SK-N-SH treated with all-trans-retinoic acid at 6 μM for 48 hours (cell line): ENCODE results near the gene ASCL5.

Experiments used
- ATAC-seq: fragments of 200-7000 bp; cut with Tn5 transposase; 3 replicates; pipeline ENCODE4 v1.9.1; 2020; ENCODE audit warnings: mild to moderate bottlenecking, moderate library complexity
- ARNTL ChIP-seq: fragments of 450-650 bp; formaldehyde crosslinking; IDR thresholded peaks from 2 replicates; pipeline ENCODE4 v1.5.0; 2020; ENCODE audit warnings: low read depth, mild to moderate bottlenecking, moderate library complexity, borderline replicate concordance
- BACH2 ChIP-seq: fragments of 250-450 bp; sonication (Bioruptor Pico); IDR thresholded peaks from 2 replicates; pipeline ENCODE4 v1.9.0; 2021; ENCODE audit warnings: mild to moderate bottlenecking, borderline replicate concordance
- CSDC2 ChIP-seq: fragments of 250-450 bp; sonication (Bioruptor Pico); IDR thresholded peaks from 2 replicates; pipeline ENCODE4 v1.5.0; 2020; ENCODE audit warnings: mild to moderate bottlenecking, moderate library complexity
- ESRRG ChIP-seq: fragments of 250-450 bp; sonication (Bioruptor Pico); IDR thresholded peaks from 2 replicates; pipeline ENCODE4 v1.6.1; 2021; ENCODE audit warnings: mild to moderate bottlenecking
- GLIS3 ChIP-seq: fragments of 250-450 bp; sonication (Bioruptor Pico); IDR thresholded peaks from 2 replicates; pipeline ENCODE4 v1.5.0; 2020; ENCODE audit warnings: mild to moderate bottlenecking, moderate library complexity
- ISL1 ChIP-seq: fragments of 250-450 bp; sonication (Bioruptor Pico); IDR thresholded peaks from 2 replicates; pipeline ENCODE4 v2.1.2; 2022; ENCODE audit warnings: mild to moderate bottlenecking, moderate library complexity
- OSR1 ChIP-seq: fragments of 250-450 bp; sonication (Bioruptor Pico); IDR thresholded peaks from 2 replicates; pipeline ENCODE4 v1.8.0; 2022; ENCODE audit warnings: moderate library complexity, mild to moderate bottlenecking, inconsistent platforms
- PPARA ChIP-seq: fragments of 250-450 bp; sonication (Bioruptor Pico); IDR thresholded peaks from 2 replicates; pipeline ENCODE4 v1.5.0; 2020; ENCODE audit warnings: mild to moderate bottlenecking, borderline replicate concordance
- RARB ChIP-seq: fragments of 250-450 bp; sonication (Bioruptor Pico); IDR thresholded peaks from 2 replicates; pipeline ENCODE4 v1.8.0; 2021; ENCODE audit warnings: mild to moderate bottlenecking, moderate library complexity
- SNAI2 ChIP-seq: fragments of 250-450 bp; sonication (Bioruptor Pico); IDR thresholded peaks from 2 replicates; pipeline ENCODE4 v1.5.0; 2020; ENCODE audit warnings: mild to moderate bottlenecking, moderate library complexity
- TCF4 ChIP-seq: fragments of 250-450 bp; sonication (Bioruptor Pico); IDR thresholded peaks from 2 replicates; pipeline ENCODE4 v1.8.0; 2021; ENCODE audit warnings: mild to moderate bottlenecking, moderate library complexity, borderline replicate concordance
- TOX ChIP-seq: fragments of 250-450 bp; sonication (Bioruptor Pico); IDR thresholded peaks from 2 replicates; pipeline ENCODE4 v1.8.0; 2021; ENCODE audit warnings: mild to moderate bottlenecking, moderate library complexity, borderline replicate concordance
- ZC3H10 ChIP-seq: fragments of 250-450 bp; sonication (Bioruptor Pico); IDR thresholded peaks from 2 replicates; pipeline ENCODE4 v1.5.1; 2021; ENCODE audit warnings: mild to moderate bottlenecking, moderate library complexity
- ZFP3 ChIP-seq: fragments of 250-450 bp; sonication (Bioruptor Pico); IDR thresholded peaks from 2 replicates; pipeline ENCODE4 v1.5.0; 2020; ENCODE audit warnings: mild to moderate bottlenecking, moderate library complexity
- ZNF565 ChIP-seq: fragments of 450-650 bp; formaldehyde crosslinking; conservative IDR thresholded peaks from 2 replicates; pipeline ENCODE4 v1.5.0; 2020; ENCODE audit warnings: low read depth, mild to moderate bottlenecking, moderate library complexity
- ZNF70 ChIP-seq: fragments of 450-650 bp; formaldehyde crosslinking; IDR thresholded peaks from 2 replicates; pipeline ENCODE4 v1.5.0; 2020; ENCODE audit warnings: mild to moderate bottlenecking, moderate library complexity
- ZNF8 ChIP-seq: fragments of 450-650 bp; formaldehyde crosslinking; IDR thresholded peaks from 2 replicates; pipeline ENCODE4 v1.5.0; 2020; ENCODE audit warnings: mild to moderate bottlenecking, moderate library complexity
- TF ChIP-seq, protein P1 (sequence below): fragments of 250-450 bp; sonication (Bioruptor Pico); IDR thresholded peaks from 2 replicates; pipeline ENCODE4 v1.5.1; 2021; ENCODE audit warnings: mild to moderate bottlenecking, moderate library complexity
- TF ChIP-seq, protein P2 (sequence below): fragments of 250-450 bp; sonication (Bioruptor Pico); IDR thresholded peaks from 2 replicates; pipeline ENCODE4 v1.5.1; 2020; ENCODE audit warnings: low read depth, mild to moderate bottlenecking, moderate library complexity
- TF ChIP-seq, protein P3 (sequence below): fragments of 250-450 bp; sonication (Bioruptor Pico); IDR thresholded peaks from 2 replicates; pipeline ENCODE4 v1.5.0; 2020; ENCODE audit warnings: mild to moderate bottlenecking, moderate library complexity
- TF ChIP-seq, protein P4 (sequence below): fragments of 250-450 bp; sonication (Bioruptor Pico); IDR thresholded peaks from 2 replicates; pipeline ENCODE4 v1.8.0; 2020; ENCODE audit warnings: mild to moderate bottlenecking, moderate library complexity, borderline replicate concordance

The ASCL5 gene

DNA sequence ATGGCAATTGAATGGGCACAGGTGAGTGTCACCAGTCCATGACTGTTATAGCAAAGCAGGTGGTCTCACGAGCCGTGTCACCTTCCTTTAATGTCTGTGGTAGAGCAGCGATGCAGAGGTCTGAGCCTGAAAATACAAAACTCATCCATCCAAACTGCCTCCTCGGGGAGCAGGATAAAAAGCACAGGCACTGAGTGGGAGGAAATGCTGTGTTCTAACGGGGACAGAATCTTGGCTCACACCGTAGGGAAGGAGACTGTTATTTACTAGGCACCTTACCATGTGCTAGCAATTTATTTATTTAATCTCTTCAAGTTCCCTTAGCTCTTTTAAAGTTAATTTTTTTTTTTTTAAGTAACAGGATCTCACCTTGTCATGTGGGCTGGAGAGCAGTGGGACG, 1.2 kb downstream of the ASCL5 start:
- TF ChIP-seq ZNF8 (CRISPR knock-in tag) (no peak), ZNF565 (CRISPR knock-in tag) (no peak), GLIS3 (no peak), SNAI2 (CRISPR knock-in tag) (no peak), ARNTL (CRISPR knock-in tag) (no peak), TCF4 (no peak), ZFP3 (no peak), CSDC2 (CRISPR knock-in tag) (no peak), PPARA (CRISPR knock-in tag) (no peak), ZC3H10 (CRISPR knock-in tag) (no peak), BACH2 (CRISPR knock-in tag) (no peak)
- TF ChIP-seq, protein P1, sequence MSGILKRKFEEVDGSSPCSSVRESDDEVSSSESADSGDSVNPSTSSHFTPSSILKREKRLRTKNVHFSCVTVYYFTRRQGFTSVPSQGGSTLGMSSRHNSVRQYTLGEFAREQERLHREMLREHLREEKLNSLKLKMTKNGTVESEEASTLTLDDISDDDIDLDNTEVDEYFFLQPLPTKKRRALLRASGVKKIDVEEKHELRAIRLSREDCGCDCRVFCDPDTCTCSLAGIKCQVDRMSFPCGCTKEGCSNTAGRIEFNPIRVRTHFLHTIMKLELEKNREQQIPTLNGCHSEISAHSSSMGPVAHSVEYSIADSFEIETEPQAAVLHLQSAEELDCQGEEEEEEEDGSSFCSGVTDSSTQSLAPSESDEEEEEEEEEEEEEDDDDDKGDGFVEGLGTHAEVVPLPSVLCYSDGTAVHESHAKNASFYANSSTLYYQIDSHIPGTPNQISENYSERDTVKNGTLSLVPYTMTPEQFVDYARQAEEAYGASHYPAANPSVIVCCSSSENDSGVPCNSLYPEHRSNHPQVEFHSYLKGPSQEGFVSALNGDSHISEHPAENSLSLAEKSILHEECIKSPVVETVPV, result no peak
- TF ChIP-seq, protein P2, sequence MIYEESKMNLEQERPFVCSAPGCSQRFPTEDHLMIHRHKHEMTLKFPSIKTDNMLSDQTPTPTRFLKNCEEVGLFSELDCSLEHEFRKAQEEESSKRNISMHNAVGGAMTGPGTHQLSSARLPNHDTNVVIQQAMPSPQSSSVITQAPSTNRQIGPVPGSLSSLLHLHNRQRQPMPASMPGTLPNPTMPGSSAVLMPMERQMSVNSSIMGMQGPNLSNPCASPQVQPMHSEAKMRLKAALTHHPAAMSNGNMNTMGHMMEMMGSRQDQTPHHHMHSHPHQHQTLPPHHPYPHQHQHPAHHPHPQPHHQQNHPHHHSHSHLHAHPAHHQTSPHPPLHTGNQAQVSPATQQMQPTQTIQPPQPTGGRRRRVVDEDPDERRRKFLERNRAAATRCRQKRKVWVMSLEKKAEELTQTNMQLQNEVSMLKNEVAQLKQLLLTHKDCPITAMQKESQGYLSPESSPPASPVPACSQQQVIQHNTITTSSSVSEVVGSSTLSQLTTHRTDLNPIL (CRISPR knock-in tag), result no peak
- TF ChIP-seq, protein P3, sequence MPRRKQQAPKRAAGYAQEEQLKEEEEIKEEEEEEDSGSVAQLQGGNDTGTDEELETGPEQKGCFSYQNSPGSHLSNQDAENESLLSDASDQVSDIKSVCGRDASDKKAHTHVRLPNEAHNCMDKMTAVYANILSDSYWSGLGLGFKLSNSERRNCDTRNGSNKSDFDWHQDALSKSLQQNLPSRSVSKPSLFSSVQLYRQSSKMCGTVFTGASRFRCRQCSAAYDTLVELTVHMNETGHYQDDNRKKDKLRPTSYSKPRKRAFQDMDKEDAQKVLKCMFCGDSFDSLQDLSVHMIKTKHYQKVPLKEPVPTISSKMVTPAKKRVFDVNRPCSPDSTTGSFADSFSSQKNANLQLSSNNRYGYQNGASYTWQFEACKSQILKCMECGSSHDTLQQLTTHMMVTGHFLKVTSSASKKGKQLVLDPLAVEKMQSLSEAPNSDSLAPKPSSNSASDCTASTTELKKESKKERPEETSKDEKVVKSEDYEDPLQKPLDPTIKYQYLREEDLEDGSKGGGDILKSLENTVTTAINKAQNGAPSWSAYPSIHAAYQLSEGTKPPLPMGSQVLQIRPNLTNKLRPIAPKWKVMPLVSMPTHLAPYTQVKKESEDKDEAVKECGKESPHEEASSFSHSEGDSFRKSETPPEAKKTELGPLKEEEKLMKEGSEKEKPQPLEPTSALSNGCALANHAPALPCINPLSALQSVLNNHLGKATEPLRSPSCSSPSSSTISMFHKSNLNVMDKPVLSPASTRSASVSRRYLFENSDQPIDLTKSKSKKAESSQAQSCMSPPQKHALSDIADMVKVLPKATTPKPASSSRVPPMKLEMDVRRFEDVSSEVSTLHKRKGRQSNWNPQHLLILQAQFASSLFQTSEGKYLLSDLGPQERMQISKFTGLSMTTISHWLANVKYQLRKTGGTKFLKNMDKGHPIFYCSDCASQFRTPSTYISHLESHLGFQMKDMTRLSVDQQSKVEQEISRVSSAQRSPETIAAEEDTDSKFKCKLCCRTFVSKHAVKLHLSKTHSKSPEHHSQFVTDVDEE (CRISPR knock-in tag), result no peak
- TF ChIP-seq, all 23 proteins: peak for 0
- no peak for ATAC-seq

DNA sequence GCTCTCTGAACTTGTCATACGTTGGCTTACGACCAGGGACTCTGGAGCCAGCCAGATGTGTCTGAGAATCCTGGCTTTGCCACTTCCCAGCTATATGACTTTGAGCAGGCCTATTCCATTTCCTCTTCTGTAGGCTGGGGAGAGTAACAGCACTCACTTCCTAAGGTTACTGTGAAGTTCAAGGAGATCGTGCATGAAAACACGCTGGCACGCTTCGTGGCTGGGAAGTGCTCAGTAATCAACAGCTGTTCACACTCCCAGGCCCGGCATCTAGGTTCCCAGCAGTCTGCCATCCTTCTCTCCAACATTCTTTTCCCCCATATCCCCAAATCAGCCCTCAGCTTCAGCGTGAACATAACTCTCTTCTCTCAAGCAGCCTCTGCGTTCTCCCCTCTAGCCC, 2.0 kb downstream of the ASCL5 start:
- ATAC-seq, result no peak
- no peak for TF ChIP-seq PPARA (CRISPR knock-in tag)
- TF ChIP-seq GLIS3, result no peak
- TF ChIP-seq, protein P1, result no peak
- no peak for TF ChIP-seq ZNF565 (CRISPR knock-in tag)

DNA sequence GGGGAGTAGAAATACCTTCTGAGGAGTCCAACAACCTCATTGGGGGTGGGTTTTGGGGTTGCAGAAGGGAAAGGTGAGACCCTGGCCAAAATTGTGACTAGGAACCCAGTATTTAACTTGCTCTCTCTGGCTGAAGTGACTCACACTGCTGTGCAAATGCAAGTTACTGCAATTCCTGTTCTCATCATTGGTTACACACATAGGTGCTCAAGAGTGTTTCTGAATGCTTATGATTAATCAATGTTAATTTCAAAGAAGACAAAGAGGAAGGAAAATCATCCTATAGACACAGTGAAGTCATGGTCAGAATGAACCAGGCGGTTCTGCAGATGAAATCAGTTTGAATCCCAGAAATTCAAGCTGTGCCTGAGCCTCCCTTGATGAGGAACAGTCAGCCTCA, 3.1 kb downstream of the ASCL5 start:
- TF ChIP-seq ZNF565 (CRISPR knock-in tag) (no peak), PPARA (CRISPR knock-in tag) (no peak), BACH2 (CRISPR knock-in tag) (no peak), ZNF8 (CRISPR knock-in tag) (no peak), ZFP3 (no peak), SNAI2 (CRISPR knock-in tag) (no peak), ESRRG (CRISPR knock-in tag) (no peak), TCF4 (no peak), TOX (CRISPR knock-in tag) (no peak), ZNF70 (CRISPR knock-in tag) (no peak), RARB (CRISPR knock-in tag) (no peak), OSR1 (CRISPR knock-in tag) (no peak), ISL1 (no peak), ARNTL (CRISPR knock-in tag) (no peak), CSDC2 (CRISPR knock-in tag) (no peak)
- TF ChIP-seq, protein P4, sequence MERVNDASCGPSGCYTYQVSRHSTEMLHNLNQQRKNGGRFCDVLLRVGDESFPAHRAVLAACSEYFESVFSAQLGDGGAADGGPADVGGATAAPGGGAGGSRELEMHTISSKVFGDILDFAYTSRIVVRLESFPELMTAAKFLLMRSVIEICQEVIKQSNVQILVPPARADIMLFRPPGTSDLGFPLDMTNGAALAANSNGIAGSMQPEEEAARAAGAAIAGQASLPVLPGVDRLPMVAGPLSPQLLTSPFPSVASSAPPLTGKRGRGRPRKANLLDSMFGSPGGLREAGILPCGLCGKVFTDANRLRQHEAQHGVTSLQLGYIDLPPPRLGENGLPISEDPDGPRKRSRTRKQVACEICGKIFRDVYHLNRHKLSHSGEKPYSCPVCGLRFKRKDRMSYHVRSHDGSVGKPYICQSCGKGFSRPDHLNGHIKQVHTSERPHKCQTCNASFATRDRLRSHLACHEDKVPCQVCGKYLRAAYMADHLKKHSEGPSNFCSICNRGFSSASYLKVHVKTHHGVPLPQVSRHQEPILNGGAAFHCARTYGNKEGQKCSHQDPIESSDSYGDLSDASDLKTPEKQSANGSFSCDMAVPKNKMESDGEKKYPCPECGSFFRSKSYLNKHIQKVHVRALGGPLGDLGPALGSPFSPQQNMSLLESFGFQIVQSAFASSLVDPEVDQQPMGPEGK (CRISPR knock-in tag), result no peak
- TF ChIP-seq, protein P1, result no peak
- TF ChIP-seq, all 23 proteins: peak for 0
- ATAC-seq, result no peak
